Ectodermal cell (in vitro differentiated cells): ENCODE measurements around the gene STK38.
"Not testable (repeated sequence)": the region's sequence is repeated elsewhere in the genome, so short reads cannot be mapped to it uniquely, and the experiment has no call there.

Source experiments
- H3K27ac ChIP-seq: 2 replicates; pipeline ENCODE4 v1.7.0; 2013; ENCODE audit warnings: mild to moderate bottlenecking, low read depth, low read length; ENCODE audit not compliant: insufficient read depth, poor library complexity, severe bottlenecking
- H3K27me3 ChIP-seq: 2 replicates; pipeline ENCODE4 v1.7.0; 2013; ENCODE audit warnings: mild to moderate bottlenecking, low read length; ENCODE audit not compliant: insufficient read depth, control insufficient read depth, poor library complexity, severe bottlenecking
- H3K36me3 ChIP-seq: one replicate; pipeline ENCODE4 v1.7.0; 2013; ENCODE audit warnings: low read length; ENCODE audit not compliant: control insufficient read depth, insufficient read depth
- H3K4me1 ChIP-seq: one replicate; pipeline ENCODE4 v1.7.0; 2013; ENCODE audit warnings: low read length; ENCODE audit not compliant: control insufficient read depth, insufficient read depth
- H3K4me3 ChIP-seq: 2 replicates; pipeline ENCODE4 v1.7.0; 2013; ENCODE audit warnings: low read depth, low read length, control low read depth; ENCODE audit not compliant: insufficient read depth
- H3K9me3 ChIP-seq: 2 replicates; pipeline ENCODE4 v1.7.0; 2013; ENCODE audit warnings: mild to moderate bottlenecking, low read length, moderate library complexity; ENCODE audit not compliant: control insufficient read depth
- WGBS, 2 experiments: methylation state at CpG; one replicate each; pipeline ENCODE4 v1.1.7; 2013; ENCODE audit warnings: missing lambda C conversion rate in 2 of 2; 5-methylcytosine and 5-hydroxymethylcytosine counted together

The STK38 gene

GRCh38 chr6:36467625-36468024 is 79.7 kb downstream of the STK38 start:
- WGBS, 2 experiments: 89 to 91% methylated on average over 2 to 3 of the region's 3 CpGs
- H3K36me3 ChIP-seq: peaks cover 5% of the 10 kb centered on the region
- H3K27ac ChIP-seq: no peak overlapping the region
- no peaks in the 10 kb centered on the region for H3K9me3 ChIP-seq
- no peaks in the 10 kb centered on the region for H3K27me3 ChIP-seq
- H3K4me3 ChIP-seq: no peak overlapping the region
- H3K4me1 ChIP-seq: no peaks in the 10 kb centered on the region

- no peaks in the 10 kb centered on the region for H3K27me3 ChIP-seq
- no peak overlapping the region for H3K27ac ChIP-seq
- H3K4me3 ChIP-seq: no peak overlapping the region
- H3K4me1 ChIP-seq: no peaks in the 10 kb centered on the region
- H3K36me3 ChIP-seq: no peaks in the 10 kb centered on the region
- WGBS, 2 experiments: 100% methylated on average over 1 of the region's 1 CpG
- H3K9me3 ChIP-seq: no peaks in the 10 kb centered on the region
Observed at GRCh38 chr6:36464233-36464632, 83.0 kb downstream of the STK38 start.

- Histone ChIP-seq H3K4me1 (no peaks in the 10 kb centered on the region), H3K27ac (no peak overlapping the region), H3K4me3 (no peak overlapping the region), H3K27me3 (no peaks in the 10 kb centered on the region), H3K36me3 (no peaks in the 10 kb centered on the region), H3K9me3 (no peaks in the 10 kb centered on the region)
- WGBS, 2 experiments: 100% methylated on average over 1 of the region's 1 CpG; no CpG with 5 or more reads in 1 of the 2 experiments
Observed at GRCh38 chr6:36463676-36464075, 83.6 kb downstream of the STK38 start.

GRCh38 chr6:36461646-36462045 is 85.6 kb downstream of the STK38 start:
- Histone ChIP-seq H3K4me1 (no peaks in the 10 kb centered on the region), H3K4me3 (no peak overlapping the region), H3K9me3 (no peaks in the 10 kb centered on the region), H3K36me3 (no peaks in the 10 kb centered on the region), H3K27me3 (no peaks in the 10 kb centered on the region), H3K27ac (no peak overlapping the region)
- WGBS, 2 experiments: 73 to 87% methylated on average over 2 of the region's 3 CpGs

- H3K36me3 ChIP-seq: no peaks in the 10 kb centered on the region
- no peaks in the 10 kb centered on the region for H3K4me1 ChIP-seq
- no peaks in the 10 kb centered on the region for H3K27me3 ChIP-seq
- no peak overlapping the region for H3K27ac ChIP-seq
- no peaks in the 10 kb centered on the region for H3K9me3 ChIP-seq
- no peak overlapping the region for H3K4me3 ChIP-seq
Observed at GRCh38 chr6:36460916-36461315, 86.4 kb downstream of the STK38 start.

GRCh38 chr6:36459501-36459900 is 87.8 kb downstream of the STK38 start:
- no peaks in the 10 kb centered on the region for H3K9me3 ChIP-seq
- H3K4me3 ChIP-seq: no peak overlapping the region
- H3K27ac ChIP-seq: no peak overlapping the region
- no peaks in the 10 kb centered on the region for H3K4me1 ChIP-seq
- no peaks in the 10 kb centered on the region for H3K36me3 ChIP-seq
- H3K27me3 ChIP-seq: no peaks in the 10 kb centered on the region

GRCh38 chr6:36455486-36456027 is 91.7 kb downstream of the STK38 start:
- Histone ChIP-seq H3K4me3 (no peak overlapping the region), H3K27me3 (no peaks in the 10 kb centered on the region), H3K9me3 (no peaks in the 10 kb centered on the region), H3K27ac (no peak overlapping the region), H3K36me3 (peaks cover 7% of the 10 kb centered on the region), H3K4me1 (no peaks in the 10 kb centered on the region)
- 91 to 96% methylated on average over 2 to 3 of the region's 3 CpGs for WGBS, 2 experiments

GRCh38 chr6:36452897-36453296 is 94.4 kb downstream of the STK38 start:
- not testable (repeated sequence) for H3K9me3 ChIP-seq, H3K4me1 ChIP-seq, H3K27me3 ChIP-seq, H3K27ac ChIP-seq, H3K4me3 ChIP-seq
- H3K36me3 ChIP-seq: peaks cover 11% of the 10 kb centered on the region
- WGBS, 2 experiments: 90 to 94% methylated on average over 8 of the region's 8 CpGs

GRCh38 chr6:36449173-36449572 is 98.1 kb downstream of the STK38 start:
- not testable (repeated sequence) for H3K9me3 ChIP-seq, H3K4me1 ChIP-seq, H3K27ac ChIP-seq, H3K4me3 ChIP-seq, H3K27me3 ChIP-seq
- H3K36me3 ChIP-seq: peaks cover 11% of the 10 kb centered on the region
- 92 to 95% methylated on average over 10 of the region's 10 CpGs for WGBS, 2 experiments

- Histone ChIP-seq H3K36me3 (peaks cover 4% of the 10 kb centered on the region), H3K4me3 (no peak overlapping the region), H3K27me3 (no peaks in the 10 kb centered on the region), H3K9me3 (no peaks in the 10 kb centered on the region), H3K4me1 (no peaks in the 10 kb centered on the region), H3K27ac (no peak overlapping the region)
Observed at GRCh38 chr6:36445621-36446020, 101.7 kb downstream of the STK38 start.

GRCh38 chr6:36444470-36444869 is 102.8 kb downstream of the STK38 start:
- H3K36me3 ChIP-seq: peaks cover 4% of the 10 kb centered on the region
- no peak overlapping the region for H3K27ac ChIP-seq
- no peaks in the 10 kb centered on the region for H3K9me3 ChIP-seq
- WGBS, 2 experiments: 86 to 93% methylated on average over 3 of the region's 3 CpGs
- H3K4me3 ChIP-seq: no peak overlapping the region
- no peaks in the 10 kb centered on the region for H3K27me3 ChIP-seq
- H3K4me1 ChIP-seq: no peaks in the 10 kb centered on the region
